Kidney epithelial cell (primary cell): Measurements from ENCODE around the gene MSANTD1. TPM values are rescaled to one million over a fixed set of nuclear protein-coding genes. Genes with fewer than 3 reads are reported as not detected.

Experiments
- DNase-seq: peaks from one replicate; pipeline ENCODE4 v3.0.0-alpha.2; 2010; ENCODE audit warnings: low read depth
- H3K27me3 ChIP-seq: 2 replicates; pipeline ENCODE4 v1.6.0; 2011; ENCODE audit warnings: low read length; ENCODE audit not compliant: control insufficient read depth, insufficient read depth
- H3K36me3 ChIP-seq: 2 replicates; pipeline ENCODE4 v1.5.1; 2011; ENCODE audit warnings: low read length; ENCODE audit not compliant: control insufficient read depth, insufficient read depth
- H3K4me3 ChIP-seq: 2 replicates; pipeline ENCODE4 v1.5.1; 2011; ENCODE audit warnings: low read depth, mild to moderate bottlenecking, control low read depth, low read length
- total RNA-seq: library from RNA; depleted of rRNA; stranded (reverse); fragments of >200 nt; gene quantifications from 2 replicates; pipeline ENCODE4 v1.2.3, GENCODE V29; 2015
- TF ChIP-seq, protein P1 (sequence below): IDR thresholded peaks from 2 replicates; pipeline ENCODE4 v1.5.1; 2011; ENCODE audit warnings: mild to moderate bottlenecking, moderate library complexity, low read length, control low read depth, inconsistent platforms; ENCODE audit not compliant: insufficient read depth, poor library complexity, severe bottlenecking

The MSANTD1 gene
- total RNA-seq = 0.50 TPM in 1 of 2 replicates, not detected in the other

DNA sequence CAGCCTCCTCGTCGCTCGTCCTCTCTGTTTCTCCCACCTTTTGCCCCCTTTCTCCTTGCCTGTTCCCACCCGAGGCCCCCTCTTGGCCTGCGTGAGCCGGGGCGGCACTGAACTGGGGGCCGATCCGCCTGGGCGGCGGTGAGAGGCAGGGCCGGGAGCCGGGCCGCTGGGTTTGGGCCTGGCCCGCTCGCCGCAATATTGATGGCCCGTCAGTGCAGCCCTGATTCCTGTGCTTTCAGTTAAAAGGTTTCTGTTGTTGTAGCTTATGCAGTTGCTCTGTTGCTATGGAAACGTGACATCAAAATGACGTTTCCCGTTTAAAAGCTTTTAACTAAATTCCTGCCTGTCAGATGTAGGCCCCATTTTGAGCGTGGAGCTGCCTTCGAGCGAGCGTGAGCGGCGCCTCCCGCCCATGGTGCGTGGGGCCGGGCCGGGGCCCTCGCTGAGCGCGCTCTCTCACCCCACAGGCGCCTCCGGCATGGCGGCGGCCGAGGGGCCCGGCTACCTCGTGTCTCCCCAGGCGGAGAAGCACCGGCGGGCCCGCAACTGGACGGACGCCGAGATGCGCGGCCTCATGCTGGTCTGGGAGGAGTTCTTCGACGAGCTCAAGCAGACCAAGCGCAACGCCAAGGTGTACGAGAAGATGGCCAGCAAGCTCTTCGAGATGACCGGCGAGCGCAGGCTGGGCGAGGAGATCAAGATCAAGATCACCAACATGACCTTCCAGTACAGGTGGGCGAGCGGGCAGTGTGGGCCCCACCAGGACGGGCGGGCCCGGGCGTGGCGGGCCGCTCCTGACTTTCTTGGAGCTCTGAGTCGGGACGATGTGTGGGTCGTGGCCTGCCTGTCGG is at the start of gene MSANTD1:
MSANTD1 (plus strand) TSS at position 349 of the 851 bp plus-strand sequence; CDS start at position 413, 64 bp downstream.
- H3K36me3 ChIP-seq = no peaks in the 10 kb centered on the region
- no peak within 1 kb of the TSS for H3K4me3 ChIP-seq
- H3K27me3 ChIP-seq = no peaks in the 10 kb centered on the region
- DNase-seq = peak; percentile 5
- TF ChIP-seq, protein P1, sequence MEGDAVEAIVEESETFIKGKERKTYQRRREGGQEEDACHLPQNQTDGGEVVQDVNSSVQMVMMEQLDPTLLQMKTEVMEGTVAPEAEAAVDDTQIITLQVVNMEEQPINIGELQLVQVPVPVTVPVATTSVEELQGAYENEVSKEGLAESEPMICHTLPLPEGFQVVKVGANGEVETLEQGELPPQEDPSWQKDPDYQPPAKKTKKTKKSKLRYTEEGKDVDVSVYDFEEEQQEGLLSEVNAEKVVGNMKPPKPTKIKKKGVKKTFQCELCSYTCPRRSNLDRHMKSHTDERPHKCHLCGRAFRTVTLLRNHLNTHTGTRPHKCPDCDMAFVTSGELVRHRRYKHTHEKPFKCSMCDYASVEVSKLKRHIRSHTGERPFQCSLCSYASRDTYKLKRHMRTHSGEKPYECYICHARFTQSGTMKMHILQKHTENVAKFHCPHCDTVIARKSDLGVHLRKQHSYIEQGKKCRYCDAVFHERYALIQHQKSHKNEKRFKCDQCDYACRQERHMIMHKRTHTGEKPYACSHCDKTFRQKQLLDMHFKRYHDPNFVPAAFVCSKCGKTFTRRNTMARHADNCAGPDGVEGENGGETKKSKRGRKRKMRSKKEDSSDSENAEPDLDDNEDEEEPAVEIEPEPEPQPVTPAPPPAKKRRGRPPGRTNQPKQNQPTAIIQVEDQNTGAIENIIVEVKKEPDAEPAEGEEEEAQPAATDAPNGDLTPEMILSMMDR = no peak

DNA sequence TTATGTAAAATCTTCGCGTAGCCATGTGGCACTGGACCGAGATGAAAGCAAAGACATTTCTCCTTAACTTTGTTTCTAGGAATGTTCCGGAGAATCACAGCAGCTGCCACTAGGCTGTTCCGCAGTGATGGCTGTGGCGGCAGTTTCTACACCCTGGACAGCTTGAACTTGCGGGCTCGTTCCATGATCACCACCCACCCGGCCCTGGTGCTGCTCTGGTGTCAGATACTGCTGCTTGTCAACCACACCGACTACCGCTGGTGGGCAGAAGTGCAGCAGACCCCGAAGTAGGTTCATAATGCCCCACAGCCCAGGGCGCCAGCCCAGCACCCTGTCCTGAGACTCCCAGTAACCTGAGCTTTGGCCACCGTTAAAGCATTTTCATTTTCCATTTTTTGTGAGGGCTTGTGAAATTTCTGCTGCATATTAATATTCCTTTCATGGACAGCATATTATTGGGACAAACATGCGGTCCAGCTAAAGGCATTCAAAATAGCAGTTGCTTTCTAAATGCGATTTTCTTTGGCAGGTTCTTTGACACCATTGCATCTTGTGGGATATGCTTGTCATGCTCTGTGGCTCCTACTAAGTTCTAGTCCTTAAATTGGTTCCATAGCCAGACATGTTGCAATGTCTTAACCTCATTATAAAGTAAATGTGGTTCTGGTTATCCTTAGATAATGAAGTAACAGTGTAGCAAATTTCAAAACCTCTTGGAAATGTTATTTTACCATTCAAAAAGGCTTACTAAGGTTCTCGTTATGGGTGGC is 49.1 kb upstream of the MSANTD1 start:
- Histone ChIP-seq H3K36me3 (peaks cover 3% of the 10 kb centered on the region), H3K27me3 (no peaks in the 10 kb centered on the region), H3K4me3 (no peak overlapping the region)
- no peak for DNase-seq
- TF ChIP-seq, protein P1 = no peak

DNA sequence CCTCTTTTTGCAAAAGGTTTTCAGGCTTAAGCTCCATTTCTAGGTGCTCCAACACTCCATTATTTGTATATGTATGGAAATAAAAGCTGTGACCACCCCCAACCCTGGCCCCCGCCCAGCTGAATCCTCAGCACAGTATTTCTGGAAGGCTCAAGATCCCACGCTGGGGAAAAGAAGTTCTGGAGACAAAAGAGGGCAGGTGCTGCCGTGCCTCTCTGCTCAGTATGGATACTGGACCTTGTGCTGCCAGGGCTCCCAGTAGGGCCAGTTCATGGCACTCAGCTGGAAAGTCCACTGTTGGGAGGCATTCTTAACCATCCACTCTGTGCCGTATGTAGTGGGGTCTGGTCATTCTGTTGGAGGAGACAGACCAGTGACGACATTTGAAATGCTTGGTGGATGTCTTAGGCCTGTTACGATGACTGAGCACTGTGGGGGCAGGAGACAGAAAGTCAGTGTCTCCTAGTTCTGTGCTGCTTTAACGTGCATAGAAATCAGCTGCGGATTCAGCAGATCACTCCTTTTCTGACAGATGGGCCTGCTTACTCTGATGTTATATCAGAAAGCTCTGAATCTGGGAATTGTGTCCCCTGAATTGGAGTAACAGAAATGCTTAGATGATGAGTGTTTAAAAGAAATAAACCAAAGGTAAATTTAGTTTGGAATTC is 48.4 kb upstream of the MSANTD1 start:
- Histone ChIP-seq H3K36me3 (peaks cover 3% of the 10 kb centered on the region), H3K4me3 (no peak overlapping the region), H3K27me3 (no peaks in the 10 kb centered on the region)
- TF ChIP-seq, protein P1 = no peak
- DNase-seq = no peak

DNA sequence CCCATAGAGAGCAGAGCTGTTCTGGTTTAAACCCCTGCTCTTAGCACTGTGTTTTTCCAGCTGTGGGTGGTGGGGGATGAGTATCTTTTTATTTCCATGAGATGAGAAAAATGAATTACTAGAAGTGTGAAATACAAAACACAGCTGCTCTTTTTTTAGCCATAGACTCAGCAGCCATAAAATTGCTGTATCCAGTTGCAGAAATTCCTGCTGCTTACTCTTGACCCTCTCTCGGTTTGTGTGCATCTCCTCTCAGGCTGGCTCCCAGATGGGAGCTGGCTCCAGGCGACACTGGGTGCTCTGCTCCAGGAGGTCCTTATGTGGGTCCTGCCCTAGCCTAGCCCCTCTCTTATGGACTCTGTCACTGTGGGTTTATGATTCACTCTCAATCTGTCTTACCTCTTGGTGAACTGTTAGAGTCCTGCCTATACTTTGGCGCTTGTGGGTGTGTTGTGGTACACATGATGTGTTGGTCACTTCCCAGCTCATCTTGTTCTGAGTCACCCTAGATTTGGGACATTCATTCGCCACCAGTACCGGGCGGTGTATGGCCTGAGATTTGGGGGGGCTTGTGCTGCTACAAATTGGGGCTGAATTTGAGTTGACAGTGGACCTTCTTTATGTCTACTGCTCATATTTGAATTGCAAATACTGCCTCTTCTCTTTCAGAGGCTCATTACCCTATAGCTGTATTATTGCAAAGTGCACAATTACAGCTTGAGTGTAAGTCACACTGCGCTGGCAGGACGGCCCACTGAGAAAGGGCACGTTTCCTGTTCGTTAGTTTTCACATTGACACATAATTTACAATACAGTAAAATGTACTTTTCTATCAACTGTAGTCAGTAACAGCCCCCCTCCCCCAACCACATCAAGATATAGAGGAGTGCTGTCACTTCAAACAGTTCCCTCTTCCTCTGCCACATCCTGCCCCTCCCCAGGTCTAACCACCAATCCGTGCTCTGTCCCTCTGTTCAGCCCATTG is 46.9 kb upstream of the MSANTD1 start:
- H3K4me3 ChIP-seq = no peak overlapping the region

More for the DNA sequence above, 46.9 kb upstream of the MSANTD1 start:
- no peaks in the 10 kb centered on the region for H3K27me3 ChIP-seq
- H3K36me3 ChIP-seq = peaks cover 3% of the 10 kb centered on the region
- TF ChIP-seq, protein P1 = no peak
- DNase-seq = peak; percentile 5
